Stimulated activated CD8-positive, alpha-beta memory T cell treated with anti-CD3 and anti-CD28 coated beads, Interleukin-7, amount 100 ng/mL, for 24 hours (primary cell): Measurements from ENCODE around the gene TFAP2C.

ENCODE experiments used
- DNase-seq: peaks from one replicate; pipeline ENCODE4 v3.0.0-alpha.2; 2020; ENCODE audit warnings: low read depth

Gene TFAP2C

DNA sequence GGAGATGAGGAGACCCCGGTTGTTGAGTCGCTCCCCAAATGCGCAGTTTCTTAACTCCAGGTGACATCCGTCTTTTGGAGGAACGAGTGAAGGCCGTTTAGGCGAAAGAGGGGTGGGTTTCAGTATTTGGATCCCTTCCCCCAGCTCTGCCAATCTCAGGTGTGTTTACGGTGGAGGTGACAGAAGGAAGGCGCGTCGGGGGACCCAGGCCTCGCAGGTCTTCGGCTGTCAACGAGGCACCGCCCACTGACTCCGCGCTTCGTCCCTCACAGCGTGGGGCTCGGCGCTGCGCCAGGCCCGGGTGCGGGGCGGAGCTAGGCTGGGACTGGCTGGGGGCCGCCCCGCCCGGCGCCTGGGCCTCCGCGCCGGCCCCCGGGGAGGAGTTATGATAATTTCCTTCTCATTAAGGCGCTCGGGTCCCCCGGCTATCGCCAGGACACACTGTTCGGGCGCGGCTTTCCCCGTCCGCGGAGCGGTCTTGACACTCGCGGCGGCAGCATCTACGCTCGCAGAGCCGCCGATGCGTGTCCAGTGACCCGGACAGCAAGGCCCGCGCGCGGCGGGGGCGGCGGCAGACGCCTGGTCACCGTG, at the start of gene TFAP2C:
Gene TFAP2C (plus strand): TSS at position 434 of the 591 bp plus-strand sequence. CDS start 239 bp downstream, outside the sequence.
- no peak for DNase-seq

- no peak for DNase-seq
Observed at GRCh38 chr20:56580226-56580625, 48.9 kb upstream of the TFAP2C start.

GRCh38 chr20:56581701-56582100, 47.4 kb upstream of the TFAP2C start:
- DNase-seq = no peak

- no peak for DNase-seq
Observed at GRCh38 chr20:56582542-56582941, 46.6 kb upstream of the TFAP2C start.

DNA sequence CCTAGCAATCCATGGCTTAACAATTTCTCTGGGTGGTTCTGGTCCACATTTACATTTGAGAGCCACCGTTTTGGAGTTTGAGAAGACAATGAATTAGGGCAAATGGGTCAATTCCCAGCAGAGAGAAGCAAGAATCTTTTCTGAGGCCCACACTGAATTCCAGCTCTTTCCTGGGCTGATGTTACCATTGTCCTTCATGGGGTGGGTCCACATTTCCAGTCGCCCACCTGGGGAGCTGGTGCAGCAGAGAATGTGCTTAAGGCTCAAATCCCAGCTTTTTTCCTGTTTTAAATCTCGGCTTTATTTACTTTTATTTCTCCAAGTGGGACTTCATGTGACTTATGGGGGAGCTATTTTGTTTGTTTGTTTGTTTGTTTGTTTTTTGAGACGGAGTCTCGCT, 44.2 kb upstream of the TFAP2C start:
- DNase-seq = no peak

- no peak for DNase-seq
Observed at GRCh38 chr20:56587307-56588041, 41.6 kb upstream of the TFAP2C start.

DNA sequence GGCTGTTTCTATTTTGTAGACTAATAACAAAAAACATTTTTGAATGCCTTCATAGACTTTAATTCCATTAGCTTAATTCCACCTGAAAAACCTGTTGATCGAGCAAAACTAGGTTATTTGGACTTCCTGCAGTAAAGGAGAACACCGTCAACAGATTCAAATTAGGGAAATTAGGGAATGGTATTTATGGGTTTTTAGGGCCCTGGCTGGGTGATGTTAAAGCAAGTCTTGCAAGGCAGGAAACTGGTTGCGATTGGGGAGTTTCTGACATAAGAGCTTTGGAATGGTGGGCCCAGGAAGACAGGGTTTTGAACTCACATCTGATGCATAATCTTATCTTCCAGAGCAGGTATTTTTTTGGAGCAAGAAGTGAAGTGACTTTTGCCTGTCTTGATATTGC, 40.1 kb upstream of the TFAP2C start:
- no peak for DNase-seq

- DNase-seq = no peak
Observed at GRCh38 chr20:56589633-56590032, 39.5 kb upstream of the TFAP2C start.

- DNase-seq = no peak
Observed at GRCh38 chr20:56590888-56591287, 38.2 kb upstream of the TFAP2C start.

GRCh38 chr20:56592211-56592610, 36.9 kb upstream of the TFAP2C start:
- no peak for DNase-seq

- no peak for DNase-seq
Observed at GRCh38 chr20:56592817-56593216, 36.3 kb upstream of the TFAP2C start.

DNA sequence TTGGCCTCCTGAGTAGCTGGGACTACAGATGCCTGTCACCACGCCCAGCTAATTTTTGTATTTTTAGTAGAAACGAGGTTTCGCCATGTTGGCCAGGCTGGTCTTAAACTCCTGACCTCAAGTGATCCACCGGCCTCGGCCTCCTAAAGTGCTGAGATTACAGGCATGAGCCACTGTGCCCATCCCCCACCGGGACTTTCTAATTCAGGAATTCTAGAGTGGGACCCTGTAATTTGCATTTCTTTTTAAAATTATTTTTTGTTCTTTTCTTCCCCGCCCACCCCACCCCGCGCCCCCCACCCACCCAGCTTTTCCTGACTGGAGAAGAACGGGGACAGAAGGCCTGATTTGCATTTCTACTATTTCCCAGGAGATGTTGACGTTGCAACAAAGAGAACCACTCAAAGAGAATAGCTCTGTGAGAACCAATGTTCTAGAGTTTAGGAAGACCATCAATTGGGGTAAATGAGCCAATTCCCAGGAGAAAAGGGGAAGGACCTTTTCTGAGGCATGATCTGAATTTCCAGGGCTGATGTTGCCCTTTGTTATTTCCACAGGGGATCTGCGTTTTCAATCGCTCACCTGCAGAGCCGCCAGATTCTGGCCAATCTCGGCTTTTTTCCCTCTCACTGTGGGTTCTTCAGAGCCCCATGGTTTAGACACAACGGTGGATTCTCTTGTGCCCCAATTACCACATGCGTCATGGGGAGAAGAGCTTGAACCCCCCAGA, 33.2 kb upstream of the TFAP2C start:
- no peak for DNase-seq

DNA sequence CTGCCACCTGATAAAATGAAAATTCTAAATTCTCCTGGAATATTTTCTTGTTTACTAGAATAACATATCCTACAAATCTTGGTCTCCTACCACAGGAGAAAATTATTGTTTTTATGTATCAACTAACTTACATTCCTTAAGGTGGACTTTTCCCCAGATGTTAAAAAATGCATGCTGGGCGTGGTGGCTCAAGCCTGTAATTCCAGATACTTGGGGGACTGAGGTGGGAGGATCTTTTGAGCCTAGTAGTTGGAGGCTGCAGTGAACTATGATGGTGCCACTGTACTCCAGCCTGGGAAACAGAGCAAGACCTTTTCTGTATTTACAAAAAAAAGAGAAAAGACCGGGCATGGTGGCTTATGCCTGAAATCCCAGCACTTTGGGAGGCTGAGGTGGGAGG, 27.9 kb upstream of the TFAP2C start:
- DNase-seq = no peak

DNA sequence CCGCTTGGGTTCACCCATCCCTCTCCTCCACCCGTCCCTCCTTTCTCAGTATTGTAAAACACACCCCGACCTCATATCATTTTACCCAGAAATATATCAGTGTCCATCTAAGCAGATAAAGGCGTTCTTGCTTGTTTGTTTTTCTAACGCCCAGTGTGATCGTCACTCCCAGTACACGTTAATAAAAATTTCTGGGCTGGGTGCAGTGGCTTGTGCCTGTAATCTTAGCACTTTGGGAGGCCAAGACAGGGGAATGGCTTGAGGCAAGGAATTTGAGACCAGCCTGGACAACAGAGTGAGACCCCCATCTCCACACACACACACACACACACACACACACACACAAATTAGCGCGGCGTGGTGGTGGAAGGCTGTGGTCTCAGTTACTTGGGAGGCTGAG, 24.4 kb upstream of the TFAP2C start:
- no peak for DNase-seq

DNA sequence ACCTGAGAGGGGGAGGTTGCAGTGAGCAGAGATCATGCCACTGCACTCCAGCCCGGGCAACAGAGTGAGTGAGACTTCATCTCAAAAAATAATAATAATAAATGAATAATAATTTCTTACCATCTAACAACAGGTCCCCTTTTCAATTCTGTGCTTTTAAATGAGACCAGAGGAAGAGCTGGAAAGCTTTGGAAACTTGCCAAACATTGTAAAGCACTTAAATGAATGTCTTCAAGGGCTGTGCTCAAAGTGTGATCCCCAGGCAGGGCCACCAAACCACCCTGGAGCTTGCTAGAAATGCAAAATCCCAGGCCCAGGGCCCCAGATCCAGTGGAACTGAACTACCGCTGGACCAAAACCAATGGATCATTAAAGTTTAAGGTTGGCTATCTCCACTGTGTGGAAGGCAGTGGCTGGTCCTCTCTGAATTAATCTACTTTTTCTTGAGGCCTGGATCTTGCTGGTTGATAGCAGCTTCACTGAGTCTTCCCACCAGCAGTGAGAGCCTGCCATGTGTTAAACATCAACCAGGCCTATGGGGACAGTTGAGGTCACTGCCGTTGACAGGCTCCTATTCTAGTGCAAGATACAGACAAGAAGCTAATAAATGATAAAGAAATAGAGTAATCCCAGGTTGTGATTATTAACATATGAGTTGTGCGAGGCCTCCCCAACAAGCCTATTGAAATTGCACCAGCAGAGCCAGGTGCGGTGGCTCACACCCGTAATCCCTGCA, 23.7 kb upstream of the TFAP2C start:
- no peak for DNase-seq

DNA sequence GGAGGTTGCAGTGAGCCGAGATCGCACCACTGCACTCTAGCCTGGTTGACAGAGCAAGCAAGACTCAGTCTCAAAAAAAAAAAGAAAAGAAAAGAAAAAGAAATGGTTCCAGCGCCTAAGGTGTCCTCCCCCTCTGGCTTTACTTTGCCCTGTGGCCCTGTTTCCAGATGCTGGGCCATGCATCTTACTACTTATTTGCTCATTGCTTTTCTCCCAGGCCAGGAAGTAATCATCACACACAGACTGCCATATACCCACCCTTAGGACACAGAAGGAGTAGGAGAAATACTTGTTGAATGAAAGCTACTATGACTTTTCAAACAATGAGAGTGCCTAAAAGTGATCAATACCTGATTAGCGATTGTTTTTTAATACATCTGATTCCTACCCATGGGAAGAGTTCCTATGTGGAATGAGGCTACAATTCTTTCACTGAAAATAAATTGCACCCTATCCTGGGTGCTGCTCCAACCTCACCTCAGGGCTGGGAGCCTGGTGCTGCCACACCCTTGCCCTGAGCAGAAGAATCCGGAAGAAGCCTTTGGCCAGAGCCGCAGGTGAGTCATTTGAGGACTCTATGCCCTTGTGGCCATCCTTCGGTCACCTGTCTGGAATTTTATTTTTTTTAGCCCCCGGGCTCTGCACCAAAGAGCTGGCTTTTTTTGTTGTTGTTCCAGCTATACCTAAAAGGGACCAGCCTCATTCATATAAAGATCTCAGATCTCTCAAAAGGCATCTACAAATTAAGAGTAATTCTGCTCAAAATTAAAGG, 22.7 kb upstream of the TFAP2C start:
- no peak for DNase-seq

- no peak for DNase-seq
Observed at GRCh38 chr20:56607061-56607704, 21.9 kb upstream of the TFAP2C start.

DNA sequence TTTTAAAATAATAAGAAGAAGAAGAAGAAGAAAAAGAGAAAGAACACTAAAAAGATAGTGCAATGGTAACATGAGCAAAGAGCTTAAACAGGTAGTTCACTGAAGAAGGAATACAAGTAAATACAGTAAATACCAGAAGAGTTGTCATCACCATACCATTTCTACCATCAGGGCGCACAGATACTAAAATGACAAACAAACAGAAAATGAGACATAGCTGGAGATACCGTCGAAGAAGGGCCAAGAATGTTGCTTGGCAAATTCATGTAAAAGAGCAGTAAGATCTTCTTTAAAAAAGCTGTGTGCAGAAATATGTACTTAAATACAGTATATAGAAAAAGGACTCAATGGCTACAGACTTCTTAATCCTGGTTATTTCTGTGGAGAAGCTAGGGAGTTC, 20.7 kb upstream of the TFAP2C start:
- no peak for DNase-seq

DNA sequence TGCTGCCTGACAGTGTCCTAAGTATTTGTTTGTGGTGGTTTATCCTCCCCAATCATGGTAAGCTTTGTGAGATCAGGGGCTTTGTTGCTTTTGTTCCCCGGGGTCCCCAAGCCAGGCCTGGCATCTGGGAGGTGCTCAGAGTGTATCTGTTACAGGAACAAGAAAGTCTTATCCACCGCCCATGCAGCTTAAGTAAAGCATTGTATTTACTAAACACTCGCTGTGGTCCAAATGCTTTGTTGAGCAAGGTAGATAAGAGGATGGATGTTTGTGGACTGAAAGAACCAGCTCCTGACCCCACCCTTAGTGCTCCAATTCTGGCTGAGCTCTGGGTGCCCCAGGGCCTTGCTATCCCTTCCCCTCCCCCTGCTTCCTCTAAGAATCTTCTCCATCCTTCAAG, 19.8 kb upstream of the TFAP2C start:
- DNase-seq = no peak

DNA sequence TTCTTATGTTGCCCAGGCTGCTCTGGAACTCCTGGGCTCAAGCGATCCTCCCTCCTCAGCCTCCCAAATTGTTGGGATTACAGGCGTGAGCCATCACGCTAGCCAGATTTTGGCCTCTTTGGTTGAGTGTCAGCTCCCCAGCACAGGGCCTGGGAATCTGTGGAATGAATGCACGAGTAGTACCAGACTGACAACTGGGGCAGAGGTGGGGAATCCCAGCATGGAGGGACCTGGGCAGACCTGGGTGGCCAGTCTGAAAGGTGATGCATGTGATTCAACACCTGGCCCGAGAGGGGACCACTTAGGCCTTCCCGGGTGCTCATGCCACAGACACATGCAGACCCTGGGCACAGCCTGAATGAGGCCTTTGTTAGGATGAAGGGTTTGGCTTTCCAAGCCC, 19.0 kb upstream of the TFAP2C start:
- DNase-seq = no peak

DNA sequence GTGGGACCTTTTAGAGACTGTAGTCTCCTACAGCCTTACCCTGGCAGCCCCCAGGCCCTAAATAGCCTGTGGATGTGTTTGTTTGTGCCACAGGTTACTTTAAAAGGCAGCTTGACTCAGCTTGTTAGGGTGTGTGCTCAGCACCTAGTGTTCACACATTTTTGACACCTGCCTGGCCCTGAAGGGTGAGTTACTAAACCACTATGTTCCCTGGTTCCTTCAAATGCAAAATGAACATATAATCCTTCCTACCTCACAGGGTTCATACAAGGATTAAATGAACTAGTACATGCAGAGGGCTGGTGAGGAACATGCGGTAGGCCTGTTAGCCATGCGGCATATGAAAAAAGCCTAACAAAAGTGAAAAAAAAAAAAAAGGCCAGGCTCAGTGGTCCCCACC, 14.9 kb upstream of the TFAP2C start:
- DNase-seq = no peak
